Stimulated activated CD8-positive, alpha-beta memory T cell treated with anti-CD3 and anti-CD28 coated beads, Interleukin-7, amount 100 ng/mL, for 48 hours (primary cell): Measurements from ENCODE around the gene ARPP21.
"Not testable (repeated sequence)": the region's sequence is repeated elsewhere in the genome, so short reads cannot be mapped to it uniquely, and the experiment has no call there.

Experiments
- DNase-seq, 2 donors: peaks; one replicate each; pipeline ENCODE4 v3.0.0-alpha.2; 2020; ENCODE audit warnings: low read depth in 1 of 2; ENCODE audit errors: extremely low read depth in 1 of 2

The ARPP21 gene

DNA sequence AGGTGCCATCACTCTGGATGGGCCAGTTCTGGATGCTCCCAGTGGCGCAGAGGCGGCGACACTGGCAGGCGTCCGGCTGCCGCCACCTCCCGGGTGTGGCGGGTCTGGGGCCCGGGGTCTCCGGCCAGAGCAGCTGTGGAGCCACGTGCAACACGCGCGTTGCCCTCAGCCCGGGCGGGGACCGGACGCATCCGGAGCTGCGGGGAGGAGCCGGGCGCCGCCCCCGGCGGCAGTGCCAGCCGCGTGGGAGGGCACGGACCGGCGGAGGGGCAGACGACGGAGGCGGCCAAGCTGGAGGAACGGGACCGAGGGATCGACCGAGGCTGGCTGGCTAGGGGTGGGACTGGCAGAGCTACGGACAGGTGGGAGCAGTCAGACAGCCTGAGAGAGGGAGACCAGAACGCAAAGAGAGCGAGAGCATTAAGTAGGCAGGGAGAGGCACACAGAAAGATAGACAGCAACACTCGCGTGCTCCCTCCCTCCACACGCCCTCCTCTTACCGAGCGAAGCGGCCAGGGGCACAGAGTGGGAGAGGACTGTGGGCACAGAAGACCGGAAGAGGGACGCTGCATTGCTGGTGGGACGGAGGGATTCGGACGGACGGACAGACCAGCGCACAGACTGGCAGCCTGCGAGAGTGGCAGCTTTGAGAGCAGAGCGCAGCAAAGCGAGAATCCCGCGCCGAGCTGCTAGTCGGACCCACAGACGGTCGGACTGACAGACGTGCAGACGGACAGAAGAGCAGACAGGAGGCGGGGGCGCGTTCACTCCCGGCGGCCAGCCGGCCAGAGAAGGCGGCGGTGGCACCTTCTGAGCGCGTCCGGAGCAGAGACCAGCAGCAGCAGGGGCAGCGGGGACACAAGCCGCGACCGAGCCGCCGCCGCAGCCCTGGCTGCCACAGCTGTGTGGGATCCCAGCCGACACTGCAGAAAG lies at the start of gene ARPP21:
TSS of gene ARPP21 (plus strand) at position 272 of the 933 bp plus-strand sequence. CDS start 42,227 bp downstream, outside the sequence.
- DNase-seq, result no peak

DNA sequence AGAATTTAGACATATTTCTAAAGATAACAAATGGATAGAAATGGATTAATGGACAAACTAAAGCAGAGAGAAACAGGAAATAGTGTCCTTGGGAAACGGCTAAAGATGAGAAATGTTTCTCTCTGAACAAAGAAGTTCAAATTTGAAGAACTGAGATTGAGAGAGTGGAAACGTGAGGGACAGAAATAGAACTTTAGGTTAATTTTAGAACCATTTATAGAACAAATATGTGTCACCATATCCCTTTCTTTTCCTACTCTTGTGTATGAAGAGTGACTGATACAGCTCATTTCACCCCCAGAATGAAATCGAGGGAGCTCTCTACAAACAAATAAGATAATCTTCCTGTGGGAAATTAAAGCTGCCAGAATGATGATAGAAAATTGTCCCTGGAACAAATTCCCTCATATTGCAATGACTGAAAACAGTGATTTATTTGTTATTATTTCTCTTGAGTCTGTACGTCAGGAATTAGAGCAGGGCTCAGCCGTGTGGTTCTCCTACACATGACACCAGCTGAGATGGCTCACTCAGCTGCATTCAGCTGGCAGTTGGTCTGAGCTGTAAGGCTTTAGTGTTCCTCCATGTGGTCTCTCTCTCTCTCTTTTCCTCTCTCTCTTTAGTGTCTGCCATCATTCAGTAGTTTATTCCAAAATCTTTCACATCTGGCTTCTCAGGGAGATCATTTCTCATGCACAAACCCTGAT lies 46.6 kb upstream of the ARPP21 start:
- DNase-seq, result no peak

DNA sequence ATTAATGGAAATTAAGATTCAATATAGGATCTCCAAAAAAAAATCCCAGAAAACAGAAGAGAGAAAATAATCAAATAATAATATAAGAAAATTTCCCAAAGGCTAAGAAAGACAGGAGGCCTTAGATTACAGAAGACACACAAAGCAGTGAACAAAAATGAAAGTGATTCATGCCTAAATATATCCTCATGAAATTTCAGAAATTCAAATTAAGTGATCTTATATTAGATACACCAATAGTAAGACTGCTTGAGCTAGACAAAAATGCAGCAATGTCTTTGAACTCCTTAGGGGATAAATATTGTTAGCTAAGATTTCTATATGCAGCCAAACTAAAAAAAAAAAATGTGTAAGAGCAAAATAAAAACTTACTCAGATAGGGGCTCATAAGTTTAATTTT lies 44.6 kb upstream of the ARPP21 start:
- DNase-seq, result no peak

GRCh38 chr3:35596335-35596995 lies 42.9 kb upstream of the ARPP21 start:
- no peak for DNase-seq

DNA sequence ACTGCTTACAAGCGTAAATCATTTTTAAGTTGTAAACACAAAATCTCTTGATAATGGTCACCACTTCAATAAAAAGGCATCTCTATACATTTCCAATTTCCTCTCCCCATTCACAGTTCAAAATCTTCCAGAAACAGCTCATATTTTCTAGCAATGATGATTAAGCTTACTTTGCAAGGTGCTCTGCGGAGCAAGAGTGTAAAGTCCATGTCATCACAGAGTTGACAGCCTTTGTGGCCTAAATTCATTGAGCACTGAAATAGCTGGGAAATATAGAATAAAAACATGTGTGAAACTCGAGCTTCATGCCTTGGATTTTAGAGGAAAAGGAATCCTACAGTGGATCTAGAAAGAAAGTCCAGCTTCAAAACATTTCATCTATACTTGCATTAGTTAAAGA lies 41.8 kb upstream of the ARPP21 start:
- DNase-seq, result no peak

GRCh38 chr3:35598804-35599203 lies 40.5 kb upstream of the ARPP21 start:
- DNase-seq, result no peak

DNA sequence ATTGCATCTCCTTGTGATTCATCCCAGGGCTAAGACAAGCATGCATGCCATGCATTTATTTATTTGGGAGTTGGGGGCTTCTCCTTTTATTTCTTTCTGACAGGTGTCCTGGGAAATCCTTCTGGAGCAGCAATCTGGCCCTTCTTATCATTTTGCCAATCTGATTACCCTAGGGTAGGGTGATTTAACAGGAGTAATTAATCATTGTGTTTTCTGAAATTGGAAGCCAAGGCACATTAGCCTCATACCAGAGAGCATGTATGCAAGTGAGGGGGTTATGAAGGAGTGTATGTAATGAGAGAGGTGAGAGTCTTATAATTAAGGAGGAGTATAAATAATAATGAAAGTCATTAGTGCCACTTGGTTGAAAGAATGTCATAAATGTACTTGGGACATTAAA lies 37.4 kb upstream of the ARPP21 start:
- no peak for DNase-seq

DNA sequence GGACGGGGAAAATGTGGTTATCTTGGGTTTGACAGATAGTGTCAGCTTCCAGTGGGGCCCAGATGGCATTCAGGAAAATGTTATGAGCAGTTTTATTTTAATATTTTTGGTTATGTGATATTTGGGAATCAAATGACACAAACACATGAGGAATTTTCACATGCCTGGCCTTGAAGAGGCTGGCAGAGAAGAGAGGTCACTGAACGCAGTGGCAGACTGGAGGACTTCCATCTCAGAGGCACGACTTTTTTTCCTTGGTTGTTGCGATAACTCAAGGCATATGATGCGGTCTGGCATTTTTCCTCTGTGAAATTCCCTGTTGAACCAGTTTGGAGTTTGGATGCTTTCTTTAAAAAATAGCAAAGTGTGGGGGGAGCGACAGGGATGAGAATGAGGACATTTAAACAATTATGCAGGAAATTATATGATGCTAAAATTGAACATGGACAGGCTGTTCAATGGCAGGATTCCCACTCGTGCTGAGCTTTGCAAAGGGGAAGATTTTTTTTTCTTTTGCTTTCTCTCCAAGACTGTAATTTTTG lies 36.9 kb upstream of the ARPP21 start:
- no peak for DNase-seq

DNA sequence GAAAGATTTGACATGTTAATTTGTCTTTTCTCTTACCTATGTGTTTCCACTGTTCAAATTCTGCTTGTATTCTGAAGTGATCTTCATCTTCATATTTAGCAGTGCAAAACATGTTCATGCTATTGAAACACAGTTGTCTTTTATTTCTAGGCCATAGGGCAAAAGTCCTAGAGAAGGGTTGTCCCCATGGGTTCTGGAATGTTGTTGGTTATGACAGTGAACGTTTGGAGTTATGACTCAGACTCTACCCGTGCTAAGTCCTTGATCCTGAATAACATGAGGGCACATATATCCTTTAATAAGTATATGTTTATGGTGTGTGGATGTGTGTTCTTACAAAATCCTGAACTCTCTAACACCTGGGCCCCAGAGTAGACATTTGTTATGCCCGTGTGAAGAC lies 23.0 kb upstream of the ARPP21 start:
- no peak for DNase-seq

- DNase-seq, result no peak
These were observed 22.0 kb upstream of the ARPP21 start for GRCh38 chr3:35617370-35617769.

- not testable (repeated sequence) for DNase-seq
These were observed 19.1 kb upstream of the ARPP21 start for GRCh38 chr3:35620238-35620637.

DNA sequence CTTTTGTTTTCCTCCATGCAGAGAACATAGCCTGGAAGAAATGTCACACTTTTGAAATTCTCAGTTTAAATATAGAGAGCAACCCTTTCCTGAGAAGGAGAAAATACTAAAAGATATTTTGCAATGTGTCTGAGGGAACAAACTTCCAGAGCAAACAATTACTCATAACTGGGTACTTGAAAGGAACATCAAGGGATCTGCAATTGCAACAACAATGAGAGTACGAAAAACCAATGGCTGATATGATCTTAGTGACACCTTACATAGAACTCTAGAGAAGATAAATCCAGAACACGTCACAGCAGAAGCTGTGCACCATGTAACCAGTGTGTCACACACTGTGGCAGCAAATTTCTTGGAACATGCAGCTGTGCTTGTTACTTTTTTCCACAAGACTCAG lies 14.6 kb upstream of the ARPP21 start:
- no peak for DNase-seq

DNA sequence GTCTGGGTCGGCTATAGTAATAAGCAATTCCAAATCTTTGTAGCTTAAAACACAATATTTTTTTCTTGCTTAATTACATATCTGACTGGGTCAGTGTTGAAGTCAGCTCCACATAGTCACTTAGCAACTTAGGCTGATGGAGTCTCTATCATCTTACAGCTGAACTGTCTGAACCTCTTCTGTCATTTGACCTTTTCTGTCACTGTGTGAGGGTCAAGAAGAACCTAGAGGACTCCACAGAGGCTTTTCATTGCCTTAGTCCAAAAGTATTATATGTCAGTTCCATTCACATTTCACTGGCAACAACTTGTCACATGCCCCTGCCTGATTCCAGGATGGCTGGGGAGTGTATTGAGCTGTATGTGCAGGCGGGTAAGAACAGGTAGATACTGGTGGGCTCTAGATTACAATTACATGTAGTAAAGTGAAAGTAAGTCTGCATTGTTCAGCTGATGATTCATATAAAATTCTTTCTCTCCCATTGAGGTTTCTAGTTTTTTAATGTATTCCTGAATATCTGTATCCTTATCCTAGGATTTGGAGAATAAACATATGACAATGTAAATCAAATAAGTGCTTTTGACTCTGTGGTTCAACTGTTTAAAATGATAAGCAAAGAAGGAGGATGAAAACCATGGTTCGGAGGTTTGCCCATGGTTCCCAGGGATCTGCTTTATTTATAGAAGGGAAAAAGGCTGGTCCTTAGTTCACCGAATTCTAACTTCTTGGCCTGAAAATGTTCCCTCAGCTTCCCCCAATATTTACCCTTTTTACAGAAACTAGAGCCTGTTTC lies 5.8 kb upstream of the ARPP21 start:
- DNase-seq, result no peak

GRCh38 chr3:35635407-35635806 lies 3.9 kb upstream of the ARPP21 start:
- DNase-seq, result no peak

DNA sequence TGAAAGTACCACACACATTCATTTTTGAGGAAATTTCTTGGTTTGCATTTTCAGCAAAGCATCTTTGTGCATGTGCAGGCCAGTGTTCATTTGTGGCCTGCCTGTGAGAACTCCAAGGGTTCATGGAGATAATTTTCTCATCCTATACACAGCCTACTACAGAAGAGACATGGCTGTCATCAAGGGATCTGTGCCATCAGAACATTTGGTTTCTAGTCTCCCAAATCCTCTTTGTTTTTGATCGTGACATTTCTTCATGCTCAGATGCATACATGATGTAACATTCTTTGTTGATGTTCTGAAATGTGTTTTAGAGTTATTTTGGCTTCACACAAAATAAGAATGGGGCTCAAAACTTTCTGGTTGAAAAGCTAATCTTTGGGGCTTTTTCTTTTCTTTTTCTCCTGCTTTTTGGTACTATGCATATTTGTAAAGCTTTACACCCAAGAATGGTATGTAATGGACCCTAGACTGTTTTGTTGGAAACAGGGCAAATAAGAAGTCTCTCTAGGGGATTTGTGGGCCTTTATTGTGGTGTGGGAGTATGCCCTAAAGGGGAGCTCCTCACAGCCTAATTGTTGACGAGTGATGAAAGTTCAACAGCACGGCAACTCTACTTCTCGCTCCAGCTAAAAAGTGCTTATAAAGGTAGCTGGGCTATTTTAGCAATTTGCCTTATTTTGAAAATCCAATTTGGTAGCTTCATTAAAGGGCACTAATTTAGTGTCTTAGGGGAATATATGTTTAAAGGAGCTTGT lies 3.2 kb upstream of the ARPP21 start:
- no peak for DNase-seq

GRCh38 chr3:35638251-35638979 lies 910 bp upstream of the ARPP21 start:
- no peak for DNase-seq

- DNase-seq, result no peak
These were observed 408 bp upstream of the ARPP21 start for GRCh38 chr3:35638980-35639253.

- no peak for DNase-seq
These were observed 1.2 kb downstream of the ARPP21 start for GRCh38 chr3:35640190-35641165.
